ENCODE measurements around the gene HELZ2.
"Not testable (repeated sequence)": the region's sequence is repeated elsewhere in the genome, so short reads cannot be mapped to it uniquely, and the experiment has no call there.

HELZ2 gene

DNA sequence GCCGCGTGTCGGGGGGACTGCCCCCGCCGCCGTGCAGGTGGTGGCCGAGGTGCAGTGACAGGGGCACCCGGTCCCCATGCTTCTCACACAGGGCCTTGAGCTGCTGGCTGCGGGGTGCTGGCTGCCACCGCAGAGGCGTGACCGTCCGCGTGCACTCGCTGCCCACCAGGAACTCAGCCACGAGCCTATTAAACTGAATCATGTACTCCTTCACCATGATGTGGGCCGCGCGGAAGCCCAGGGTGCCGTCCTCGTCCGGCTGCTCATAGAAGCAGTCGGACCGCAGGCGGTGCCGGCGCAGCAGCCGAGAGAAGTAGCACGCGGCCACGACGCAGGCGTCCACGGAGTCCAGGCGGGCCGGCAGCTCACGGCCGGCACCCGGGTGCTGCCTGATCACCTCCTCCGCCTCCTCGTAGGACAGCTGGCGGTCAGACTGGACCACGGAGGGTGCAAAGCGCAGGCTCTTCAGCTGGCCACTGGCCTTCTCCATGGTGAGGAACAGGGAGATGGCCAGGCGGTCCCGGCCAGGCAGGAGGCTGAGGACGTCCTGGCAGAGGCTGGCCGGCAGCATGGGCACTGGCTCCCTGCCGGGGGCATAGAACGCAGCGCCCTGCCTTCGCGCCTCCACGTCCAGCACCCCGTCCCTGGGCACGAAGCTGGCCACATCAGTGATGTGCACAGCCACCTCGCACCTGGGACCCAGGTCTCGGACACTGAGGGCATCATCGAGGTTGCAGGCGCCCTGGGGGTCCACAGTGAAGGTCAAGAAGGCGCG is 9.8 kb downstream of the HELZ2 start:
- Histone ChIP-seq H3K27me3 (ENCODE audit: control insufficient read depth in 2 of 2, insufficient read depth in 2 of 2, low read length in 2 of 2) (no peaks in the 10 kb centered on the region), H3K36me3 (ENCODE audit: control insufficient read depth in 2 of 2, insufficient read depth in 2 of 2, low read length in 2 of 2) (peaks cover 30 to 35% of the 10 kb centered on the region in 2 donors), H3K9ac (ENCODE audit: low read depth in 1 of 2, low read length in 2 of 2) (no peak overlapping the region), H3K27ac (ENCODE audit: low read depth in 2 of 2, low read length in 2 of 2) (no peak overlapping the region), H3K4me1 (ENCODE audit: control insufficient read depth in 2 of 2, insufficient read depth in 2 of 2, low read length in 2 of 2) (peaks cover 0 to 5% of the 10 kb centered on the region in 2 donors), H3K4me3 (ENCODE audit: low read length in 2 of 2) (no peak overlapping the region), H3K9me3 (ENCODE audit: control insufficient read depth in 2 of 2, low read length in 2 of 2) (no peaks in the 10 kb centered on the region)

DNA sequence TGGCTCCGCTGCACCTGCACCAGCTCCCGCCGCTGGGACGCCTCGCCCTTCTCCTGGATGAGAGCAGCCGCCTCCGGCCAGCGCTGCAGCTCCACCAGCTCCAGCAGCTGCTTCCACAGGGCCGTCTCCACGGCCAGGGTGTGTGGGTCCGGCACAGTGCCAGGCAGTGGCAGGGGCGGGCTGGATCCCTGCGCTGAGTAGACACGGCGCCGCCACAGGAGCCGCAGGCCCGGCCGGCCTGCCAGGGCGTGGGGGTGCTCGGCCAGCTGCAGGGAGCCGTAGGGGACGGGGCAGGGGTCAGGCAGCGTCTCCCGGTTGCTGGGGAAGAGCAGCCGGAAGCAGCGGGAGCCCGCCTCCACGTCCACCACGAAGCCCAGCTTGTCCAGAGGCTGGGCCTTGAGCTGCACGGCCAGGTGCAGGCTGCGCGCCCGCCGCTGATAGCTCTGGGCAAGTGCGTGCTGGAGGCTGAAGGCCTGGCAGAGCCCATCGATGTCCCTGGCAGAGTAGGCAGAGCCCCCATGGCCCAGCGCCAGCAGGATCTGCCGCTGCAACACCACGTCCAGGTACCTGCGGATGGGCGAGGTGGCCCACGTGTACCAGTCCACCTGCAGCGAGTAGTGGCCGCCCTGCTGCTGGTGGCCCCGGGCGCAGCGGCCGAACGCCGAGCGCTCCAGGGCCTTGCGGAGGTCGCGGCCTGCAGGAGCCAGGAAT is 10.7 kb downstream of the HELZ2 start:
- Histone ChIP-seq H3K9ac (ENCODE audit: low read depth in 1 of 2, low read length in 2 of 2) (no peak overlapping the region), H3K36me3 (ENCODE audit: control insufficient read depth in 2 of 2, insufficient read depth in 2 of 2, low read length in 2 of 2) (peaks cover 30 to 35% of the 10 kb centered on the region in 2 donors), H3K9me3 (ENCODE audit: control insufficient read depth in 2 of 2, low read length in 2 of 2) (no peaks in the 10 kb centered on the region), H3K4me1 (ENCODE audit: control insufficient read depth in 2 of 2, insufficient read depth in 2 of 2, low read length in 2 of 2) (peaks cover 0 to 4% of the 10 kb centered on the region in 2 donors), H3K27ac (ENCODE audit: low read depth in 2 of 2, low read length in 2 of 2) (no peak overlapping the region), H3K4me3 (ENCODE audit: low read length in 2 of 2) (no peak overlapping the region), H3K27me3 (ENCODE audit: control insufficient read depth in 2 of 2, insufficient read depth in 2 of 2, low read length in 2 of 2) (no peaks in the 10 kb centered on the region)

DNA sequence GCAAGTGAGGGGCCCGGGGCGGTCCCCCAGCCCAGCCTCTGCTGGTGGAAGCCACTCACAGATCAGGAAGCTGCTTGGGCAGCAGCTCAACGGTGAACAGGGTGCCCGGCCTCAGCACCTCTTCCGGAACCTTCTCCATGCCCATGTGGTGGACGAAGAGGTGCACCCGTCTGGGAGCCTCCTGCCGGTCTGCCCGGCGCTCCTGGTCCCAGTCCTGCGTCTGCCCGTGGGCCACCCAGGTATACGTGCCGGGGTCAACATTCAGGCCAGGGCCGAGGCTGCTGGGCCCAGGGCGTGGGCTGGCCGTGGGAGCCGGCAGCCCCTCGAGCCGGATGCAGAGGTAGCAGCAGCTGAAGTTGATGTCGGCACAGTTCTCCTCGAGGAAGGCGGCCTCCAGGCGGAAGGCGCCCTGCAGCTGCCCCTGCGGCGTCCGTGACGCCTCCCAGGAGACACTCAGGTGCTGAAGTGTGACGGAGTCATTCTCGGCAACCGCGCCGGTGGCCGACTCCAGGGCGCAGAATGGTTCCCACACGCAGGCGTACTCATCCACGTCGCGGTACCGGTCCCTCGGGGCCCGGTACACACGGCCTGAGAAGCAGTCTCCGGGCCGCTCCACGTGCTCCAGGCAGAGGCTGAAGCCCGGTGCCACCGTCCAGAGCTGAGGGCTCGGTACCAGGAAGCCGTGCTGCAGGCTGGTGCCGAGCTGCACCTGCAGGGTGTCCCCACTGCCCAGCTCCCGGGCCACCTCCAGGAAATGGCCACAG is 11.4 kb downstream of the HELZ2 start:
- Histone ChIP-seq H3K9me3 (ENCODE audit: control insufficient read depth in 2 of 2, low read length in 2 of 2) (no peaks in the 10 kb centered on the region), H3K27me3 (ENCODE audit: control insufficient read depth in 2 of 2, insufficient read depth in 2 of 2, low read length in 2 of 2) (no peaks in the 10 kb centered on the region), H3K4me3 (ENCODE audit: low read length in 2 of 2) (no peak overlapping the region), H3K9ac (ENCODE audit: low read depth in 1 of 2, low read length in 2 of 2) (no peak overlapping the region), H3K27ac (ENCODE audit: low read depth in 2 of 2, low read length in 2 of 2) (no peak overlapping the region), H3K4me1 (ENCODE audit: control insufficient read depth in 2 of 2, insufficient read depth in 2 of 2, low read length in 2 of 2) (peaks cover 0 to 2% of the 10 kb centered on the region in 2 donors), H3K36me3 (ENCODE audit: control insufficient read depth in 2 of 2, insufficient read depth in 2 of 2, low read length in 2 of 2) (peaks cover 30 to 35% of the 10 kb centered on the region in 2 donors)

DNA sequence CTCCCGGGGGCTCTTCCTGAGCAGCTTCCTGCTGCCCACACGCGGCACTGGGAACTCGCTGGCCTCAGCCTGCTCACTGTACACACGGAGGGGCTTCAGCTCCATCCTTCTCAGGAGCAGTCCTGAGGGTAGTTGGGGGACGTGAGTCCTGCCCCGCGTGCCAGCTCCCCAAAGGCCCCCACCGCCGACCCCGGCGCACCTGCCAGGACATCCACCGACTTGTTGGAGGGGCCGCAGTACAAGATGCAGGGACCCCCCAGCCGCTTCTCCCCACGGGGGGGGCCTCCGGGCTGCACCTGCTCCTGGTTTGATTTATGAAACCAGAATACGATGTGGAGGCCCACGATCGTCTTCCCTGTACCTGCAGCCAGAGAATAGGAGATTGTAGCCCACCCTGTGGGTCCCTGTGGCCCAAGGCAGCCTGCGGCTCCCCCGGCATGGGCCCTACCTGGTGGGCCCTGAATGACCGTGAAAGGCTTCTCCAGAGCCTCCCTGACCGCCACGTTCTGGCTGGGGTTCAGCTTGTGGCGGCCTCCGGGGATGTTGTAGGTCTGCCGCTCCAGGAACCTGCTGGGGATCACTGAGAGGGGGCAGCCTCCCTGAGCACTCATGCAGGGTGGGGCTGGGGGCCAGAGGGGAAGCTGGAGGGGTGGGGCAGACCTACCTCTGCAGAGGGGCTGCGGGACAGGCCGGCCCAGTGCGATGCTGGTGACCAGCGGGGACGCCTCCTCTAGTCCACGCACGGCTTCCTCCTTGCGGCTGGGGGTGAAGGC is 12.2 kb downstream of the HELZ2 start:
- H3K4me3 ChIP-seq (ENCODE audit: low read length in 2 of 2): no peak overlapping the region
- H3K27ac ChIP-seq (ENCODE audit: low read depth in 2 of 2, low read length in 2 of 2): no peak overlapping the region
- peaks cover 30 to 35% of the 10 kb centered on the region in 2 donors for H3K36me3 ChIP-seq (ENCODE audit: control insufficient read depth in 2 of 2, insufficient read depth in 2 of 2, low read length in 2 of 2)
- H3K9ac ChIP-seq (ENCODE audit: low read depth in 1 of 2, low read length in 2 of 2): no peak overlapping the region
- no peaks in the 10 kb centered on the region for H3K27me3 ChIP-seq (ENCODE audit: control insufficient read depth in 2 of 2, insufficient read depth in 2 of 2, low read length in 2 of 2)
- no peaks in the 10 kb centered on the region for H3K9me3 ChIP-seq (ENCODE audit: control insufficient read depth in 2 of 2, low read length in 2 of 2)
- H3K4me1 ChIP-seq (ENCODE audit: control insufficient read depth in 2 of 2, insufficient read depth in 2 of 2, low read length in 2 of 2): peaks cover 0 to 2% of the 10 kb centered on the region in 2 donors

DNA sequence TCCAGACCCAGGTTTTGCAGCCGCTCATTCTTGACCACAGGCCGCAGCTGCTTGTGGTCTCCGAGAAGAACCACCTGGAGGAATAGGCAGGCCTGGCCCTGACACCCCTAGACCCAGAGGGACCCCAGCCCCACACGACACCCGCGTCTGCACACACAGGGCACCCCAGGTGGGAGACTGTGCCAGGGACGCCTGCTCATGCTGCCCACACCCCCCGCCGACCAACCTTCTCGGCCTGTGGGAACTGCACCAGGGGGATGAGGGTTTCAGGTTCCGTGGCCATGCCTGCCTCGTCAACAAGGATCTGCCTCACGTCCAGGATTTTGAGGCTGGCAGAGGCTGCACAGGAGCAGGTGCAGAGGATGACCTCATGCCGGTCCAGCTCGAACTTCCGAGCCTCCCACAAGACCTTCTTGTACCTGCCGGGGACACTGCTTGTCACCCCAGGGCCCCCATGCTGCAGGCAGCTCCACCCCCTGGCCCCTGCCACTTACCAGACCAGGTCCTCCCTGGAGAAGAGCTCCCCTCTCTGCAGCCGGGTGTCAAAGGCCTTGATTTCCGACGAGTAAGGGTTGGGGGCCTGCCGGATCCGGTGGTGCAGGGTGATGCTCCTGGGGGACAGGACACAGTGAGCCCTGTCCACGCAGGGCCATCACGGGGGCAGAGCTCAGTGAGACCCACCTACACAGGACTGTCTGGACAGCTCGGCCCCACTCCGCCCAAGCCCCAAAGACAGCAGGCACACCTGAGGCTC is 13.0 kb downstream of the HELZ2 start:
- H3K4me1 ChIP-seq (ENCODE audit: control insufficient read depth in 2 of 2, insufficient read depth in 2 of 2, low read length in 2 of 2): peaks cover 0 to 2% of the 10 kb centered on the region in 2 donors
- H3K36me3 ChIP-seq (ENCODE audit: control insufficient read depth in 2 of 2, insufficient read depth in 2 of 2, low read length in 2 of 2): peaks cover 29 to 35% of the 10 kb centered on the region in 2 donors
- H3K9ac ChIP-seq (ENCODE audit: low read depth in 1 of 2, low read length in 2 of 2): no peak overlapping the region
- no peak overlapping the region for H3K27ac ChIP-seq (ENCODE audit: low read depth in 2 of 2, low read length in 2 of 2)
- H3K9me3 ChIP-seq (ENCODE audit: control insufficient read depth in 2 of 2, low read length in 2 of 2): no peaks in the 10 kb centered on the region
- no peak overlapping the region for H3K4me3 ChIP-seq (ENCODE audit: low read length in 2 of 2)
- no peaks in the 10 kb centered on the region for H3K27me3 ChIP-seq (ENCODE audit: control insufficient read depth in 2 of 2, insufficient read depth in 2 of 2, low read length in 2 of 2)

DNA sequence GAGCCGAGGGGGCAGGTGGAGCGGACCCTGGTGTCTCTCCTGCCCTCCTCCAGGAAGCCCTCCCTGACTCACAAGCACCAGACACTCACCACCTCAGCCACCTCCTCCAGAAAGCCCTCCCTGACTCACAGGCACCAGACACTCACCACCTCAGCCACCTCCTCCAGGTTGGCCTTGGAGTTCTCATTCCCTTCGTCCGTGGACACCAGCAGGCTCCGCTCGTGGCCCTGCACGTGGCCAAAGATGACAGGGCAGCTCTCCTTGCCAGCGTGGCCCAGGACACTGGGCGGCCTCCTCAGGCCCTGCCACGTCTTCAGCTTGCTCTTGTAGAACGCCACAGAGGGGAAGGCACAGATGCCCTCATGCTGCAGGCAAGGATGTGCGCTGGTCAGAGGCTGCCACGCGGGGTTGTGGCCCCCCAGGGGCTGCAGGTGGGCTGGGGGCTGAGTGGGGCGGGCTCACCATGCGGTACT is 13.7 kb downstream of the HELZ2 start:
- Histone ChIP-seq H3K9me3 (ENCODE audit: control insufficient read depth in 2 of 2, low read length in 2 of 2) (no peaks in the 10 kb centered on the region), H3K36me3 (ENCODE audit: control insufficient read depth in 2 of 2, insufficient read depth in 2 of 2, low read length in 2 of 2) (peaks cover 23 to 35% of the 10 kb centered on the region in 2 donors), H3K27ac (ENCODE audit: low read depth in 2 of 2, low read length in 2 of 2) (no peak overlapping the region), H3K4me3 (ENCODE audit: low read length in 2 of 2) (no peak overlapping the region), H3K9ac (ENCODE audit: low read depth in 1 of 2, low read length in 2 of 2) (no peak overlapping the region), H3K27me3 (ENCODE audit: control insufficient read depth in 2 of 2, insufficient read depth in 2 of 2, low read length in 2 of 2) (no peaks in the 10 kb centered on the region), H3K4me1 (ENCODE audit: control insufficient read depth in 2 of 2, insufficient read depth in 2 of 2, low read length in 2 of 2) (peaks cover 0 to 2% of the 10 kb centered on the region in 2 donors)

DNA sequence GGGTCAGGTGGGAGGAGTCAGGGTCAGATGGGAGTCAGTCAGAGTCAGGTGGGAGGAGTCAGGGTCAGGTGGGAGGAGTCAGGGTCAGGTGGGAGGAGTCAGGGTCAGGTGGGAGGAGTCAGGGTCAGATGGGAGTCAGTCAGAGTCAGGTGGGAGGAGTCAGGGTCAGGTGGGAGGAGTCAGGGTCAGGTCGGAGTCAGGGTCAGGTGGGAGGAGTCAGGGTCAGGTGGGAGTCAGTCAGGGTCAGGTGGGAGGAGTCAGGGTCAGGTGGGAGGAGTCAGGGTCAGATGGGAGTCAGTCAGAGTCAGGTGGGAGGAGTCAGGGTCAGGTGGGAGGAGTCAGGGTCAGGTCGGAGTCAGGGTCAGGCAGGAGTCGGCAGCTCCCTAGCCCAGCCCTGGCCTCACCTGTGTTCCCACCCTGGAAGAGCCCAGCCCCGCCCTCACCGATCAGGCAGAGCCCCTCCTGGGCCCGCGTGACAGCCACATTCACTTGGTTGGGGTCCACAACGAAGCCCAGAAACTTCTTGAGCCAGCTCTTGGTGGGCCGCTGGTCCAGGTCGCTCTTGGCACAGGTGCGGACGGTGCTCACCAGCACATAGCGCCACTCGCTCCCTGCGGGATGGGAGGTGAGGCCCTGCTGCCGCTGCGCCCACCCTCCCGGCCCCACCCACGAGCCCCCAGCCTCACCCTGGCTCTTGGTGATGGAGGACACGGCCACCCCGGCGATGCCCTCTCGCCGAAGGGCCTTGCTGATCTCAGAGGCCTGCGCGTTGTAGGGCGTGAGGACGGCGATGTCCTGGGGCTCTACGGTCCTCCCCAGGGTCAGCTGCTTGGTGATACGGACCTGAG is 14.3 kb downstream of the HELZ2 start:
- not testable (repeated sequence) for H3K4me3 ChIP-seq (ENCODE audit: low read length in 2 of 2); H3K27ac ChIP-seq (ENCODE audit: low read depth in 2 of 2, low read length in 2 of 2); H3K27me3 ChIP-seq (ENCODE audit: control insufficient read depth in 2 of 2, insufficient read depth in 2 of 2, low read length in 2 of 2); H3K9ac ChIP-seq (ENCODE audit: low read depth in 1 of 2, low read length in 2 of 2); H3K9me3 ChIP-seq (ENCODE audit: control insufficient read depth in 2 of 2, low read length in 2 of 2); H3K4me1 ChIP-seq (ENCODE audit: control insufficient read depth in 2 of 2, insufficient read depth in 2 of 2, low read length in 2 of 2)
- H3K36me3 ChIP-seq (ENCODE audit: control insufficient read depth in 2 of 2, insufficient read depth in 2 of 2, low read length in 2 of 2): peaks cover 22 to 31% of the 10 kb centered on the region in 2 donors

DNA sequence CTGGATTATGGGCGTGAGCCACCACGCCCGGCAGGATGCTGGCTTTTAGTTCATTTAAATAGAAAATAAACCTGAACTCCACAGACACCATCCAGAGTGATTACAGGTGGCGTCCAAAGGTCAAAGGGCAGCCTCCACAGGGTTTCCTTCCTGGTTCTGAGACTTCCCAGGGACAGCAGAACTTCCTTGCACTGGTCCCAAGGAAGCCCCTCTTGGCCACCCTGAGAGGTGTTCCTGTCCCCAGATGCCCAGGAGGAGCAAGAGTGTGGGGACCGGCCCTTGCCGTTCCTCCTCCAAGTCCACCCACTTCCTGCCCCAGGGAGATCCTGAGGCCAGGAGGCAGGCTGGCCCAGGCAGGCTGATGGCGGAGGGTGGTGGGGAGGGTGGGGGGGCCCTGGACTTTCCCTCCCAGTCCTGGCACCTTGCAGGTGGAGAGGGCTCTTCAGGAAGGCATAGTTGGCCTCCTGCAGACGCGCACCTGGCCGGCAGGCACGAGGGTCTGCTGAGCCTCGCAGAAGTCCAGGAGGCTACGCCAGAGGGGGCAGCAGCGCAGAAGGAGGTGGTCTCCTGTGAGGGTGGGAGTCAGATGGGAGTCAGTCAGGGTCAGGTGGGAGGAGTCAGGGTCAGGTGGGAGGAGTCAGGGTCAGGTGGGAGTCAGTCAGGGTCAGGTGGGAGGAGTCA is 15.1 kb downstream of the HELZ2 start:
- H3K36me3 ChIP-seq (ENCODE audit: control insufficient read depth in 2 of 2, insufficient read depth in 2 of 2, low read length in 2 of 2): peaks cover 18 to 25% of the 10 kb centered on the region in 2 donors
- no peak overlapping the region for H3K9ac ChIP-seq (ENCODE audit: low read depth in 1 of 2, low read length in 2 of 2)
- no peaks in the 10 kb centered on the region for H3K9me3 ChIP-seq (ENCODE audit: control insufficient read depth in 2 of 2, low read length in 2 of 2)
- H3K4me1 ChIP-seq (ENCODE audit: control insufficient read depth in 2 of 2, insufficient read depth in 2 of 2, low read length in 2 of 2): peaks cover 0 to 2% of the 10 kb centered on the region in 2 donors
- H3K27me3 ChIP-seq (ENCODE audit: control insufficient read depth in 2 of 2, insufficient read depth in 2 of 2, low read length in 2 of 2): no peaks in the 10 kb centered on the region
- no peak overlapping the region for H3K27ac ChIP-seq (ENCODE audit: low read depth in 2 of 2, low read length in 2 of 2)
- no peak overlapping the region for H3K4me3 ChIP-seq (ENCODE audit: low read length in 2 of 2)
